BE2C (cell line): ENCODE results near the gene FBXO33.

Source experiments
- DNase-seq: peaks from one replicate; pipeline ENCODE4 v3.0.0-alpha.2; 2020
- H3K27me3 ChIP-seq: fragments of 250-450 bp; sonication (Bioruptor Pico); 2 replicates; pipeline ENCODE4 v1.5.1; 2020; ENCODE audit warnings: mild to moderate bottlenecking
- H3K36me3 ChIP-seq: fragments of 250-450 bp; sonication (Bioruptor Pico); 2 replicates; pipeline ENCODE4 v1.5.1; 2020; ENCODE audit warnings: mild to moderate bottlenecking
- H3K4me1 ChIP-seq: fragments of 250-450 bp; sonication (Bioruptor Pico); 2 replicates; pipeline ENCODE4 v1.5.1; 2020
- H3K4me3 ChIP-seq: 2 replicates; pipeline ENCODE4 v1.5.1; 2011; ENCODE audit warnings: low read depth, low read length
- H3K9me3 ChIP-seq: fragments of 250-450 bp; sonication (Bioruptor Pico); 2 replicates; pipeline ENCODE4 v1.5.1; 2020
- CTCF ChIP-seq: IDR thresholded peaks from 2 replicates; pipeline ENCODE4 v1.5.1; 2012; ENCODE audit warnings: mild to moderate bottlenecking, low read depth, low read length

FBXO33 gene

GRCh38 chr14:39417014-39417413 lies 15.2 kb downstream of the FBXO33 start:
- H3K27me3 ChIP-seq, result no peaks in the 10 kb centered on the region
- H3K9me3 ChIP-seq, result no peaks in the 10 kb centered on the region
- DNase-seq, result peak; percentile 49
- H3K4me3 ChIP-seq, result no peak overlapping the region
- no peaks in the 10 kb centered on the region for H3K36me3 ChIP-seq
- peaks cover 4% of the 10 kb centered on the region for H3K4me1 ChIP-seq
- peak; percentile 71 for TF ChIP-seq CTCF

GRCh38 chr14:39416072-39416471 lies 16.2 kb downstream of the FBXO33 start:
- no peak for DNase-seq
- Histone ChIP-seq H3K4me1 (peaks cover 4% of the 10 kb centered on the region), H3K4me3 (no peak overlapping the region), H3K9me3 (no peaks in the 10 kb centered on the region), H3K27me3 (no peaks in the 10 kb centered on the region), H3K36me3 (no peaks in the 10 kb centered on the region)
- no peak for TF ChIP-seq CTCF

GRCh38 chr14:39406560-39406959 lies 25.7 kb downstream of the FBXO33 start:
- H3K4me1 ChIP-seq, result no peaks in the 10 kb centered on the region
- TF ChIP-seq CTCF, result no peak

GRCh38 chr14:39398382-39398781 lies 33.9 kb downstream of the FBXO33 start:
- Histone ChIP-seq H3K36me3 (no peaks in the 10 kb centered on the region; the same call in 1 of the 2 replicates), H3K4me1 (no peaks in the 10 kb centered on the region), H3K4me3 (no peak overlapping the region), H3K27me3 (no peaks in the 10 kb centered on the region), H3K9me3 (no peaks in the 10 kb centered on the region)
- DNase-seq, result no peak
- no peak for TF ChIP-seq CTCF

More at GRCh38 chr14:39406560-39406959, 25.7 kb downstream of the FBXO33 start:
- no peak for DNase-seq
- H3K9me3 ChIP-seq, result no peaks in the 10 kb centered on the region
- H3K27me3 ChIP-seq, result no peaks in the 10 kb centered on the region
- no peak overlapping the region for H3K4me3 ChIP-seq
- H3K36me3 ChIP-seq, result no peaks in the 10 kb centered on the region; the same call in 1 of the 2 replicates

GRCh38 chr14:39396448-39396847 lies 35.8 kb downstream of the FBXO33 start:
- H3K4me1 ChIP-seq, result no peaks in the 10 kb centered on the region
- DNase-seq, result no peak
- no peaks in the 10 kb centered on the region; the same call in 1 of the 2 replicates for H3K36me3 ChIP-seq
- H3K27me3 ChIP-seq, result no peaks in the 10 kb centered on the region
- no peaks in the 10 kb centered on the region for H3K9me3 ChIP-seq
- no peak overlapping the region for H3K4me3 ChIP-seq
- TF ChIP-seq CTCF, result no peak

- Histone ChIP-seq H3K4me3 (no peak overlapping the region), H3K36me3 (no peaks in the 10 kb centered on the region; the same call in 1 of the 2 replicates), H3K4me1 (no peaks in the 10 kb centered on the region), H3K9me3 (no peaks in the 10 kb centered on the region), H3K27me3 (no peaks in the 10 kb centered on the region)
- DNase-seq, result no peak
- no peak for TF ChIP-seq CTCF
These were observed 36.5 kb downstream of the FBXO33 start for GRCh38 chr14:39395555-39396254.
